ENCODE data around the gene RAPGEF1.
"Not testable (repeated sequence)": the region's sequence is repeated elsewhere in the genome, so short reads cannot be mapped to it uniquely, and the experiment has no call there.

RAPGEF1 gene

DNA sequence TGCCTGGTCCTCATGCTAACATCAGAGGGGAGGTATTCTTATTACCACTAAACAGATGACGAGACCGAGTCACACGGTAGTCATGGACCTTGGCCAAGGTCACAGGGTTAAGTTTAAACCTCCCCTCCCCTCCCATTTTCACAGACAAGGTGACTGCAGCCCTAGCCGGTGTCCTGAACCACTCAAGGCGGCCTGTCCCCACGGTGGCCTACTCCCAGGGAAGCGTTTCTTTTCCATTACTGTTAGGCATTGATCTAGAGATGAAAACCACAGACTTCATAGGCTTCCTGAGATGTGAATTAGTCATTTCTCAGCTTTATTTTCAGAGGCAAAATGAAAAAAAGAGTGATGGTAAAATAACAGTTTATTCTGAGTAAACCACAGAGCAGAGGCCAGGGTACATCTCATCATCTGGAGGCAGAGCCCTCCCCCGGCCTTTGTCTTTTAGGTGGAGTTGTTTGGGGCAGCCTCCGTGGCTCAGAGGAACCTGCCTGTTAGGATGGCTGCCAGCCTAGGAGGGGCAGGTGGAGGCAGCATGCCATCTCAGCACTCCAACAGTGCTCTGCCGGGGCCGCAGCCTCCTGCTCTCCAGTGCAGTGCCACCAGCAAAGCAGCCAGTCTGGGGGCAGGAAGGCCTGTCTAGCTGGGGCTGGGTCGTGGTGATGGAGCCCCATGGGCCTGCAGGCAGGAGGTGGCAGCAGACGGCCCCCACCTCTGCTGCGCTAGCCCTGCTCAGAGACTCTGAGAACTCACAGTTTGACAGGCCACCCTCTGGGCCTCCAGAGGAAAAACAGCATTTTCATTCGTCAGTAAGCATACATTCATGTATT lies 71.2 kb downstream of the RAPGEF1 start:
- DNase-seq: peak; percentile 22

DNA sequence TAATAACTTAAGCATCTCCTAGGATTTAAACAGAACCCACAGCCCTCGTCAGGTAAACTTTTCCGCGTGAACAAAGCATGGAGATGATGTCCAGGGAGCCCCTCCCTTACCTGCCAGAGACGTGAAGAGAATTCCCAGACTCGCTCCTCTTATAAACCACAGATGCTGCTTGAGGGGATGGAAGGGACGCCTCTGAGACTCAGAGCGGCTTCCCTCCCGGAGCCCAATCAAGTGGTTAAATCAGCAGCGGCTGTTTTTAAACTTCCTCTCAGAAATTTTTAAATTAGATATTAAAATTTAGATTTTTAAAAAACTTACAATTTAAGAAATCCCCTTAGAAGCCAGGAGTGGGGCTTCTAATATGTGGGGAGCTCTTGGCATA lies 71.8 kb downstream of the RAPGEF1 start:
- no peak for DNase-seq

DNA sequence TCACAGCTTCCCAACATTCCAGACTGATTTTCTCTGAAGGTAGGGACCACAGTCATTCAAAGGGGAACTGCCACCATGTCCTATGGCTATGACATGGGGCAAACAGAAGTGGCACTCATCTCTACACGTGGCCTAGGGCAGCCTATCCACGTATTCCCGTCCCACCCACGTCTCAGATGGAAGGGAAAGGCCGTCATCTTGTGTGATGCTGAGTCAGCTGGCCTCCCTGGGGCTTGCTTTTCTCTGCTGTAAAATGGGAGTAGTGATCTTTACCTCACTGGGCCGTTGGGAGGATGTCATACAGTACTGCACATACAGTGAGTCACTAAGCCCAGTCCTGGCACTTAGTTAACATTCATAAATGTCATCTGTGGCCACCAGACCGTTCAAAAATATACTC lies 72.3 kb downstream of the RAPGEF1 start:
- no peak for DNase-seq

DNA sequence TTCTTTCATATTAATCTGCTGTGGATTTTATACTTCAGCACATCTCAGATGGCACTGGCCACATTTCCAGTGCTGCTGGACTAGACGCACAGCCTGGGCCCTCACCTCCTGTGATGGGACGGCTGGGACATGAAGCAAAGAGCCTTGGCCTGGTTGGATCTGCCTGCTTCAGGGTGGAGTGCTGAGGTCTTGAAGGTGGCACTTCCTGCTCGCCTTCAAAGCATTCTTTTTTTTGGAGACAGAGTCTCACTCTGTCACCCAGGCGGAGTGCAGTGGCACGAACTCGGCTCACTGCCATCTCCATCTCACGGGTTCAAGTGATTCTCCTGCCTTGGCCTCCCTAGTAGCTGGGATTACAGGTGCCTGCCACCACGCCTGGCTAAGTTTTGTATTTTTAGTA lies 73.1 kb downstream of the RAPGEF1 start:
- no peak for DNase-seq

DNA sequence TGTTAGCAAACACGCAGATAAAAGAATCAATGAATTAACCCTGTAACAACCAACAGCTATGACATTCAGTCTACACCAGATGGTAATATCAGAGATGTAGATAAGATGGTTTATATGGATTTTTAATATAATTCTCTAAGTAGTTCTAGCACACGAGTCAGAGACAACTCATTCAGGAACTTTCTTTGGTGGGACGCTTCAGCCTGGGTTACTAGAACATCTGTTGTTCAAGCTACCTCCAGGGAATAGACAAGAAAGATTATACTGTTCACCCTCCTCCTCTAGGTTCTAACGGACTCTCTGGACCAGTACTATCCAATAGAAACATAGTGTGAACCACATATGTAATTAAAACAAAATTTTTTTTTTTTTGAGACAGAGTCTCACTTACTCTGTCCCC lies 73.8 kb downstream of the RAPGEF1 start:
- DNase-seq: no peak

DNA sequence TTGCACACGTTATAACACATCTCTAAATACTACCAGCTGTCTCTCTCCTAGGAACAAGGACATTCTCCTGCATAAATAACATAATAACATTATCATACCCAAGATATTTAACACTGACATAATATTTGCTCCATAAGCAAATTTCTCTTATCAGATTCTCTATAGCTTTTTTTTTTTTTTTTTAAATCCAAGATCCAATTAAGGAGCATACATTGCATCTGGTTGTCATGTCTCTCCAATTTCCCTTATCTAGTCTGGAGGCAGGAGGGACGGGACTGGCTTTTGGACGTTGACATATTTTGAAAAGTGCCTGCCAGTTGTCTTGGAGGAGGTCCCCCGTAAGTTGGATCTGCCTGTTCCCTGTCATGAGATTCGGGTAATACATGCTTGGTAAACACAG lies 76.6 kb downstream of the RAPGEF1 start:
- DNase-seq: no peak

DNA sequence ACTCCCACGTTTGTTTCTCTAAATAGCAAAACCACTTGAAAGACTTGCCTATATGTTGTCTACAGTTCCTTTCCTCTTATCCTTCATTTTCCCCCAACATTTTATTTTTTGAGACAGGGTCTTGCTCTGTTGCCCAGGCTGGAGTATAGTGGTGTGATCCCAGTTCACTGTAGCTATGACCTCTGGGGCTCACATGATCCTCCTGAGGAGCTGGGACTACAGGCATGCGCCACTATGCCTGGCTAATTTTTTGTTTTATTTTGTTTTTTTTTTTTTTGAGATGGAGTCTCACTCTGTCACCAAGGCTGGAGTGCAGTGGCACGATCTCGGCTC lies 77.6 kb downstream of the RAPGEF1 start:
- DNase-seq: not testable (repeated sequence)

DNA sequence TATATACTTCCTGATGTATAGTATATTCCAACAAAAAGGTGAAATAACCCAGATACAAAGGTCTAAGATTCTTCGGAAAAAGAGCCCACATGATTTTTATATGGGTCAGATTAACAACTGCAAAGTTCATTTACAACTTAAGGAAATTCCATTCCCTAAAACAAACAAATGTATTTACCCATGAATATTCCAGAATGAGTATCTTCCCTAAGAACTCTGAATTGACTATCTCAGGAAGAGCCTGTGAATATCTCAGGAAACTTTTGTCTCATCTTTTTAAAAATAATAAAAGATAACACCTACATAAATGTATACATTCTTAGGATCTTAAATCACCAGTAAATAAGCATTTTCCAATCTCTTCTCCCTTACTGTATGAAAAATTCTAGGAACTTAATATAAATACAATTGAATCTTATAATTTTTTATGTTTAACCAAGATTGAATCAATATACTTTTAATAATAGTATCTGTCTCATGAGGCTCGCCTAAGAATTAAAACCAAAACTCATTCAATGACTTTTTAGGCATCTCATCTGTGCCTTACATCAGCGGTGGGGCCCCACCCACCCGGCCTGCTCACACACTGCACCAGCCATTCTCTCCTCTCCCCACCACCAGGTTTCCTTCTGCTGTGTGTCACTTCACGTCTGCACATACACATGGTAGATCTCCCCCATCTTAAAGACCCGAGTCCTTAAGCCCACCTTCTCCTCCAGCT lies 78.1 kb downstream of the RAPGEF1 start:
- no peak for DNase-seq

DNA sequence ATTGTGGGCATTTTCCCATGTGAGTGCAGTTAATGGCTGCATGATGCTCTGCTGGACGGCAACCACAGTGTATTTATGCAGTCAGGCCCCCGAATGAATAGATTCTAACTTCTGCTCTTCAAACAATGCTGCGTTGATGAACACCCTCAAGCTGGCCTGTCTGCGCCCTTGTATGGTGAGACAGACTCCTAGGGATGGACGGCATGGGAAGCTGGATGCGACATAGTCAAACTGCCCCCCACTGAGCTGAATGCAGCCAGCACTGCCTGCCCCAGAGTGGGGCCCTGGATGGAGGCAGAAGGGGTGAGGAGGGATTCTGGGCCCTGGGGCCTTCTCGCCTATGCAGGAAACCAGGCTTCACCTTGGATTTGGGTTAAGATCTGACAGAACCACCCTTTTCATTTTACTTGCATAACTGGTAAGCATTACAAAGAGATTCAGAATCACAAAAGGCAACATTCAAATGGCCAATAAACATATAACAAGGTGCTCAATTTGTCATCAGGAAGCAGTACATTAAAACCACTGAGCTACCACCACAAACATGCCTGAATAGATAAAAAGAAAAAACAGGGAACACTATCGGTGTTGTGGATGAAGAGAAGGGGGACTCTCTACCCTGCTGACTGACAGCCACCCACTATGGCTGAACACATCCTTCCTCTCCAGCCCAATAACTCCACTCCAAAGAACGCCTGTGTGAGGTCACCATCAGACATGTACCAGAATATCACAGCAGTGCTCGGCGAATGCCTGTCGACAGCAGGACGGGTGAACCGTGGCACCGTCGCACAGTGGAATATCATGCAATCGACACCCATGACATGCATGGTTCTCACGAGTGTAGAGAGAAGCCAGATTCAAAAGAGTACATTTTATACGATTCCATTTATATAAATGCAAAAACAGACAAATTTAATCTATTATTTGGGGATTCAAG lies 79.1 kb downstream of the RAPGEF1 start:
- no peak for DNase-seq

DNA sequence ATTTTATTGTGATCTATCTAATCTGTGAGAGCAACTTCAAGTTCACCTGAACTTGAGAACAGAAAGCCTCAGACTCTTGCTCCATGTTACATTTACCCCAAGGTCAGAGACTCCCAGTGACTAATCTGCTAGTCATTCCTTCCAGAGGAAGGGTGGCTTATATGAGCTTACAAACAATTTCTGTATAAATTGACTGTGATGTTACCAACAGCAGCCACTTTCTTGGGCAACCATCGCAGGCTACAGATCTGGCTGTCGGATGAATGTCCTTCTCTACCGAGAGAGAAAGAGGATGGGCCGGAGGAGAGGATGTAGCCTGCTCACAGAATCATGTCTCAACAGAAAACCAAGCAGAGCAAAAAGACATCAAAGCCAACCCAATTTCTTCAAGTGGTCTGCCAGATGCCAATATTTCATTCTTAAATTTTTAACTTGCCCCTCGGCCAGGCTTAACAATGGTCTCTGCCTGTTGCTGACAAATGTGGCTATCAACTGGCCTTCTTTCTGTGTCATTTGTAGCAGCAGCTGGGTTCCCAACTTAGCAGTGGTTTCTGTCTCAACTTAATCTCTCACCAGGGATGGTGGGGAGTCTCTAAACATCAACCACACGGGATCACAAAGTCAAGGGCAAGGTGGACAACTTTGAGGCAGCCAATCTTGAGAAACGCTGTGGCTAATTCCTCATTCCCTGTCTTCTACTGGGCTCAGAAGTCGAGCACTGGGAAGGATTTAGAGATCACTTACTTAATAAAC lies 81.3 kb downstream of the RAPGEF1 start:
- DNase-seq: no peak

DNA sequence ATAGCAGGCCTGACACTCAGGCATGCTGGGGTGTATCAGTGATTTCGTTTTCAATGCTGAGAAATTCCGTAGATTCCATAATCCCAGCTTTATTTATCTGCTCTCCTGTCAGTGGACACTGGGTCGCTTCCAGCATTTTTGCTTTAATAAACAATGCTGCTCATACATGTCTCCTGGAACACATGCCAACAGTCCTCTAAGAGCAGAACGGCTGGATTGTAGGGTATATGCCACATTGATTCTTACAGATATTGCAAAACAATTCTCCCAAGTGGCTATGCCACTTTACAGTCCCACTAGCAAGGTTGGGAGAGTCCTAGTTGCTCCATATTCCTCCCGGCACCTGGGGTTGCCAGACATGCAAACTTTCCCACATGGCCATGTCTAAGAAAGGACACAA lies 81.9 kb downstream of the RAPGEF1 start:
- no peak for DNase-seq

DNA sequence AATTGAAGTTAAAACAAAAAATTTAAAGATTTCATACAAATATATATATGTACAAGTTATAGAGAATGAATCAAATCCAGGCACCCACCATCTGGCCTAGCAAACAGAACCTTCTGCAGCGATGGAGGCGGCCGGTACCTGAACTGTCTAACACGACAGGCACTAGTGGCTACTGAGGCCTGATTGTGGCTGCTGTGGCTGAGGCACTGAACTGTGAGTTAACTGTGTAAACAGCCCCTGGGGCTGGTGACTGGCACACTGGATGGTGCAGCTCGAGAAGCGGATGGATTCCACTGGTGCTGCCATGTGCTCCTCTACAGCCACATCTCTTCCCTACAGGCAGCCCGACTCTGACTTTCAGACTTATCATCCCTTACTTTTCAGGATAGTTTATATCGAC lies 82.4 kb downstream of the RAPGEF1 start:
- DNase-seq: no peak

DNA sequence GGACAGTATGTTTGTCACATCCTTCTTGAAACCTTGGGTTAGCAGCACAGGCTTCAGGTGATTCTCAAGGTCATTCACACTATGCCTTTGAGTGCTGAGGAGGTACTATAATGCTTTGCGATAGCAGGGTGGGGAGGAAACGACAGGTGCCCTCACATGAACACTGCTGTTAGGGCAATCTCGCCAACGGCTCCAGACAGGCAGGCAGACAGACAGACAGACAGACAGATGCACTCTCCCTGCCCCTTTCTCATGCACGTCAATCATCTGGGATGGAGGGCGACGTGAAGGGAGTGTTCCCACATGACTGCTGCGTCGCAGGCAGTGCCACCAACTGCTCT lies 82.9 kb downstream of the RAPGEF1 start:
- DNase-seq: no peak

DNA sequence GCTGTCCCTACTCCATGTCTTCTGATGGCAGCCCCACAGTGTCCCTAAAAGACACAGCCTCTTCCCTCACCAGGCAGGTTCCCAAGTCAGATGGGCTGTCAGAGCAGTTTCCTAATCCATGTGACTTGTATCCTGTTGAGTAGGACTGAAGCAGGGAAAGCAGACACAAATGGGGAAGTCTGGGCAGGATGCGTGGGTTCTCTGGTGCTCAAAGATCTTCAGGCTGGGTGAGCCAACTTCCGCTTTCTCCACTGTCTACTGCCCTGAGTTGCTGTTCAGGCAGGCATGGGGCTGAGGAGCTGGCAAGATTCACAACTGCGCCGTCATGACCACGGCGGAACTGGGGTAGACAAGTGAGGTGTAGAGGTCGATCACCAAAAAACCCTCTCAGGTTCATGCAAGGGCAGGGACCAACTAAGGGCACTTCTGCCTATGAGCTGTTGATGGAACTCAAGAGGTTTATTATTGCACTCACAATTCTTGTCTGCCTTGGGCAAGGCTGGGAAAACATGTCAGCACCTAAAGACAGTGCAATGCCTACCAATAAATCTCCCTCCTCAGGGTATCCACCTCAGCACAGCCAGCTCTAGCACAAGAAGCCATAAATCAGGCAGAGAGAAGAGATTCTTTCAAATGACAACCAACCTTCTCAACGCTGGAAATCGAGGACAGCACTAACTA lies 83.4 kb downstream of the RAPGEF1 start:
- DNase-seq: no peak

DNA sequence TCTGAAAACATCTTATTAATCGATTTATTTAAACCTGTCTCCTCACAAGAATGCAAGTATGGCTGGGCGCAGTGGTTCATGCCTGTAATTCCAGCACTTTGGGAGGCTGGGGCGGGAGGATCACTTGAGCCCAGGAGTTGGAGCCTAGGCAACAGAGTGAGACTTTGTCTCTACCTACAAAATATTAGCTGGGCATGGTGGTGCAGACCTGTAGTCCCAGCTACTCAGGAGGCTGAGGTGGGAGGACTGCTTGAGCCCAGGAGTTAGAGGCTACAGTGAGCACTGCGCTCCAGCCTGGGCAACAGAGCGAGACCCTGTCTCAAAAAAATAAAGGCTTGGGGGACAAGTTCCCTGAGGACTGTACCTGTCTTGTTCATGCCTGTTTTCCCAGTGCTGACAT lies 85.5 kb downstream of the RAPGEF1 start:
- DNase-seq: not testable (repeated sequence)

DNA sequence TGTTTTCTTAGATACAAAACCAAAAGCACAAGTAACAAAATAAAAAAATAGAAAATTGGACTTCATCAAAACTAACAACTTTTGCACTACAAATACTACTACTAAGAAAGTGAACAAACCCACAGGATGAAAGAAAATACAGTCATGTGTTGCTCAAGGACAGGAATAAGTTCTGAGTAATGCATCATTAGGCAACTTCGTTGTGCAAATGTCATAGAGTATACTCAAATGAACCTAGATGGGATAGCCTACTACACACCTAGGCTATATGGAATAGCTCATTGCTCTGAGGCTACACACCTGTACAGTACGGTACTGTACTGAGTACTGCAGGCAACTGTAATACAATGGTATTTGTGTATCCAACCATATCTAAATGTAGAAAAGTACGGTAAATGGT lies 88.3 kb downstream of the RAPGEF1 start:
- no peak for DNase-seq

DNA sequence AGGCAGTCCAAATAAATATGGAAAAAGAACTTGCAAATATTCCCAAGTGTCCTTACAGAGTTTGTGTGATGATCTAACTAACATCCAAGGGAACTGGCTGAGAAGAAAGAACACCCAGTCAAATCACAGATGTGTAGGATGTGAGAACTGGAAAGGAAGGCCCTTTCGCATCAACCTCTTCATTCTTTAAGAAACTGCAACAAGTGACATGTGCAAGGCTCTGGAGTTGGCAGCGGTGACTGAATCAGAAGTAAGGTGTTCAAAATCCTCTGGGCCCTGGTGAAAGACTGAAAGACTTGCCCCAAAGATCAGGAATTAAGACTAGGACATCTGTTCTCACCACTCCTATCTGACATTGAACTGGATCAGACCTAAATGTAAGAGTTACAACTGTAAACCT lies 88.7 kb downstream of the RAPGEF1 start:
- DNase-seq: no peak

DNA sequence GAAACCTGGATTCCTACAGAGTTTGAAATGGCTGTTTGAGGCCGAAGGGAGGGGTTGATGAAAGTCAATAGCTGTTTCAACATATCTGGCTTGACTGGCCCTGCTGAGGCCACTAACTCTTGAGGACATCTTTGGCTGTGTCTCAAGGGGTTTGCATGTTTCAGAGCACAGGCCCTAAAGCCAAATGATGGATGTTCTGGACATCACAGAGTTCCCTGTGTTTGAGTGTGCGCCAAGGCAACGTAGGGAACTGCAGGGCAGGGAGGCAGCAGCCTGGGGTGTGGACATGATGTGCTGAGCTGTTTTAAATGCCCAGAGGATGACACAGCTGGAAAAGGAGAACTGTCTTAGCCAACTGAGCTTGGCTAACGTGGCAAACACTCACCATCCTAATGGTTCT lies 89.6 kb downstream of the RAPGEF1 start:
- DNase-seq: no peak

DNA sequence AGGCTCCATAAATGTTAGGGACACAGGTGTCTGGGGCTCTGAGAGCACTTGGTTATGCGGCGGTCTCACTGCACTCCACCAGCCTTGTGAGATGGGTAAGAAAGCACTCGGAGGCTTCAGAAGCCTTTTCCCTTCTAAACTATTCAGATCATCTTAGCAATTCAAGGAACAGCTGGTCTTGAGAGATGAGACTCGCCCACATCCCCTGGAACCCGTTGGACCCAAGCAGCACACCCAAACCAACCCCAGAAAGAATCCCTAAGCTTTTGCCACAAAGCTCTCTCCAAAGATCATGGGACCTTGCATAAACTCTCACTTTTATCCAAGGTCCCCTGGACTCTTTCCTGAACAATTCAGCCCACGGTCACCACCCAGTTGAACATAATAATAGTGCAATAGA lies 90.2 kb downstream of the RAPGEF1 start:
- DNase-seq: no peak

DNA sequence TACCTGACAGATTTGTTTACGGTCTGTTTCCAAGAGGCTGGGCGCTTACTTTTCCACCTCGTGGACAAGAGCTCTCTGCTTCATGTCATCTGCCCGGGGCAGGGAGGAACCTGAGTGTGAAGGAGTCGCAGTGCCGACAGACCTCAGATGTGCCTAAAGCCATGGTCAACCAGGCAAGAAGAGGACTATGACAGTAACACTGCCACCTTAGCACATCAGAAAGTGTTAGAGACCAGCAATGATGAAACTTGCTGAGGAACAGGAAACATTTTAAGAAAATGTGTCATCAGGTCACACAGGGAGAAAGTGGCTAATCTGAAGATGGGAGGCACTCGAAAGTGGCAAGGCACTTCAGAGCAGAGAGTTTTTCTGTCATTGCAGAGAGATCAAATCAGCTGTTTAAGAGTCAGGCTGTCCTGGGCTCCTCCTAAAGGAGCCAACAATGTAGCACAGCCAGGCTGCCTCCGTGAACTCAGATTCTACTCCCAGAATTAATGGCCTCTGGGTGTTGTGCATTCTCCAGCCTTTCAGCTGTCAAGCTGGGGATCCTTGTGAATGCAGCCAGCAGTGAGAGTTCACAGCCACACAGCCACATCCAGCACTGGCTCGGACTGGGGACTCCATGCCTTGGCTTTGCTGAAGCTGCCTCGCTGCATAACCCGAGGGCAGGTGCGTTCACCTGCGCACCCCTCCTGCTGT lies 94.6 kb downstream of the RAPGEF1 start:
- no peak for DNase-seq

DNA sequence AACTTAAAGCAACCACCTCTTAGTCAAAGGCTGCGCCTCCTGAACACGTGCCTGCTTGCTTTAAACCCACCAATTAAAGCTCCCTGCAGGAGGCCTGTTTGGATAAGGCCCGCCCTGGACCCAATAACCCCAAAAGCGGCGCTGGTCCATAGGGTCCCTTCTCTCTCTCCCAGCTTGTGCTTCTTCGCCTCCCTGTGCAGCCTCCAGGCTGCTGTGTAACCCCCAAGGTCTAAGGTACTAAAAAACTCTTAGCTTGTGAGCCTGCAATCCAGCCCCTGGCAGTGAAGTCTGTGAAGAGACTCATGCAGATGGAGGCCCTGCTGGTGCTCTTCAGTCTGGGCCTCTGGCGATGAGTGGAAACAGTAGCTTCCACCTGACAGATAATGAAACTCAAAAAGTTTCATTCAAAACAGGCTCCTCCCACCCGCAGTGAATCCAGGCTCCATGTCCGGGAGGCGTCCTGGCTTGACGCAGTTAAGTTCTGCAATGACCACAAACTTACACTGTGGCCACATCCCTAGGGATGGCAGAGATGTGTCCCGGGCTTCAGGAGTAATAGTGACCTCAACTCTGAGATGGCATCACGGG lies 97.3 kb downstream of the RAPGEF1 start:
- no peak for DNase-seq

All from right kidney (tissue), 1 donor.